ENCODE measurements around the gene IDS. TPM values are rescaled to one million over a fixed set of nuclear protein-coding genes. Genes with fewer than 3 reads are reported as not detected.
A peak's percentile ranks its signal among the peaks of the same experiment; 100 is the strongest.

The IDS gene
- total RNA-seq, 3 donors from 2014 or later (not counting 1 experiment from before 2014, with no cell fraction given) = 286 to 344 (median 317) TPM

DNA sequence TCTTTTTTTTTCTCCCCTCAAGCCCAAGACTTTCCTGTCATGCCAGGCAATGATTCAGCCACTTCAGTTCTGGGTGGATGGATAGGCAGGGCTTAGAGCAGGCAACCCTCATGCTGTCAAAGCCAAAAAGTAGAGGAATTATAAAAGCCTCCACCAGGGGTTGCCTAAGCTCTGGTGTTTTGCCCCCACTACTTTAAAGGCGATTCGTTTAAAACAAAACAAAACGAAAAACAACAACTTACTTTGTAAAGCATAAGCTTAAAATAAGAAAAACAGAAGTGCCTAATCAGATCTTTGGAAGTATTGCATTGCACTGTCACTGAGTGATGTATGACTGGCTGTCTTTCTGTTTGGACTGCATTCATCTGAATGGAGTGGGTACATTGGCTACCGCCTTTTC is 5.3 kb upstream of the IDS start:
- H3K27ac Mint-ChIP-seq = peak overlapping the region in 1 of 2 donors; percentile 8
- no peak for TF ChIP-seq CTCF (IDR thresholded peaks at IDR 0.05)
- H3K27me3 ChIP-seq (ENCODE audit: control insufficient read depth, insufficient read depth, low read length) = no peaks in the 10 kb centered on the region
- H3K27ac ChIP-seq (ENCODE audit: low read length) = no peak overlapping the region
- H3K36me3 ChIP-seq (ENCODE audit: control insufficient read depth, insufficient read depth, low read length) = no peaks in the 10 kb centered on the region
- H3K4me3 Mint-ChIP-seq = no peak overlapping the region
- ATAC-seq (no peak), DNase-seq (no peak)
- H3K4me1 Mint-ChIP-seq = peaks cover 34 to 37% of the 10 kb centered on the region in 2 donors
- WGBS (ENCODE audit: insufficient coverage) = no CpG with 5 or more reads among the region's 4 CpGs
- intact Hi-C loops (cut with micrococcal nuclease) = loop anchor here (5.0 to 10.0 kb wide), 2 partner anchors 122 to 1596 kb away; partner anchors contain the start of genes FMR1 and TMEM185A
- no peaks in the 10 kb centered on the region for H3K36me3 Mint-ChIP-seq
- H3K27me3 Mint-ChIP-seq (ENCODE audit: low read depth in 2 of 2) = peaks cover 0 to 10% of the 10 kb centered on the region in 2 donors
- peaks cover 42% of the 10 kb centered on the region for H3K4me1 ChIP-seq (ENCODE audit: control insufficient read depth, insufficient read depth, low read length)
- no peaks in the 10 kb centered on the region for H3K9me3 Mint-ChIP-seq
- no peaks in the 10 kb centered on the region for H3K9me3 ChIP-seq (ENCODE audit: control insufficient read depth, insufficient read depth, low read length)
- H3K4me3 ChIP-seq (ENCODE audit: low read length) = no peak overlapping the region

- Mint-ChIP-seq H3K4me1 (peaks cover 22 to 34% of the 10 kb centered on the region in 2 donors), H3K9me3 (no peaks in the 10 kb centered on the region), H3K27ac (no peak overlapping the region), H3K27me3 (ENCODE audit: low read depth in 2 of 2) (peaks cover 0 to 10% of the 10 kb centered on the region in 2 donors), H3K36me3 (no peaks in the 10 kb centered on the region), H3K4me3 (no peak overlapping the region)
- H3K36me3 ChIP-seq (ENCODE audit: control insufficient read depth, insufficient read depth, low read length) = no peaks in the 10 kb centered on the region
- no peak overlapping the region for H3K27ac ChIP-seq (ENCODE audit: low read length)
- no peak for TF ChIP-seq CTCF (IDR thresholded peaks at IDR 0.05)
- H3K9me3 ChIP-seq (ENCODE audit: control insufficient read depth, insufficient read depth, low read length) = no peaks in the 10 kb centered on the region
- no CpG with 5 or more reads among the region's 1 CpG for WGBS (ENCODE audit: insufficient coverage)
- intact Hi-C loops (cut with micrococcal nuclease) = loop anchor here (10.0 kb wide), 3 partner anchors 316 to 1186 kb away; partner anchors contain the start of genes EOLA2 and MTMR1
- no peak overlapping the region for H3K4me3 ChIP-seq (ENCODE audit: low read length)
- H3K4me1 ChIP-seq (ENCODE audit: control insufficient read depth, insufficient read depth, low read length) = peaks cover 36% of the 10 kb centered on the region
- H3K27me3 ChIP-seq (ENCODE audit: control insufficient read depth, insufficient read depth, low read length) = no peaks in the 10 kb centered on the region
- no peak for DNase-seq
- ATAC-seq = no peak
Measured at GRCh38 chrX:149508467-149508866, 3.4 kb upstream of the IDS start.

DNA sequence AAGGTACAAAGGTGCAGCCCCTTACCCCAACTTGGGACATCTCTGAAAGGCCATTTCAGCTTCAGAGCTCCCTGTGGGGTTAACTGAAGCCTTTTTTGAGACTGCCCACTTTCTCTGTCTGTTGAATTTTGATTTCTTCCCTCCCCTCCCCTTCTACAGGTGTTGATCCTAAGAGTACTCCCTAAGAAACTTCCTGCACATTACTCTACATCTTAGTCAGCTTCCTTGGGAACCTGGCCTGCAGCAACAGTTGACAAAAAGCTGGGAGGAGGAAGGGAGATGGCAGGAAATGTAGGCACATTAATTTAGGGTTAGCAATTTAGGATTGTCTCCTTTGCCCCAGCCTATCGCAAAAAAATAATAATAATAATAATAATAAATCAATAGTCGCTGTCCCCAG is 1.2 kb upstream of the IDS start:
- no peak for ATAC-seq
- Mint-ChIP-seq H3K36me3 (no peaks in the 10 kb centered on the region), H3K4me1 (peaks cover 30 to 42% of the 10 kb centered on the region in 2 donors), H3K27me3 (ENCODE audit: low read depth in 2 of 2) (peaks cover 0 to 10% of the 10 kb centered on the region in 2 donors), H3K27ac (peak overlapping the region in 1 of 2 donors; percentile 92), H3K4me3 (no peak overlapping the region), H3K9me3 (no peaks in the 10 kb centered on the region)
- DNase-seq = no peak
- peaks cover 12% of the 10 kb centered on the region for H3K36me3 ChIP-seq (ENCODE audit: control insufficient read depth, insufficient read depth, low read length)
- H3K4me3 ChIP-seq (ENCODE audit: low read length) = no peak overlapping the region
- intact Hi-C loops (cut with micrococcal nuclease) = loop anchor here (10.0 kb wide), 3 partner anchors 318 to 1188 kb away; partner anchors contain the start of genes EOLA2 and MTMR1
- no peak for TF ChIP-seq CTCF (IDR thresholded peaks at IDR 0.05)
- WGBS (ENCODE audit: insufficient coverage) = no CpG with 5 or more reads among the region's 2 CpGs
- H3K27me3 ChIP-seq (ENCODE audit: control insufficient read depth, insufficient read depth, low read length) = no peaks in the 10 kb centered on the region
- H3K27ac ChIP-seq (ENCODE audit: low read length) = peak overlapping the region; percentile 91
- H3K9me3 ChIP-seq (ENCODE audit: control insufficient read depth, insufficient read depth, low read length) = no peaks in the 10 kb centered on the region
- H3K4me1 ChIP-seq (ENCODE audit: control insufficient read depth, insufficient read depth, low read length) = peaks cover 39% of the 10 kb centered on the region

DNA sequence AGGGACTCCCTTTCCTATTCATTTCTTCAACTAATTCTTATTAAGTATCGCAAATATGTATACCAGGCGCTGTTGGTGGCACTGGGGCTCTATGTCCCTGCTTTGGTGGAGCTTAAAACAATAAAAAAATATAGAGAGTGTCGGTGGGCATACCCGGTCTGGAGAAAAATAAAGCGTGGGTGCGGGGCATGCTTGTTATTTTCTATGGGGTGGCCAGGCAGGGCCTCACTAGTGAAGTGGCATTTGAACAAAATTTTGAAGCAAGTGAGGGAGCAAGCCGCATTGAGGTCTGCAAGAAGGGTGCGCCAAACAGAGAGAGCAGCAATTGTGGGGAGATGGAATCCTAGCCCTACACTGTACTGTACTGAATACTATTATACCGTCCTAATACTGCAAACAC is 565 bp upstream of the IDS start:
- Histone ChIP-seq H3K27me3 (ENCODE audit: control insufficient read depth, insufficient read depth, low read length) (no peaks in the 10 kb centered on the region), H3K9me3 (ENCODE audit: control insufficient read depth, insufficient read depth, low read length) (no peaks in the 10 kb centered on the region), H3K4me3 (ENCODE audit: low read length) (peak overlapping the region; percentile 10), H3K36me3 (ENCODE audit: control insufficient read depth, insufficient read depth, low read length) (peaks cover 19% of the 10 kb centered on the region), H3K4me1 (ENCODE audit: control insufficient read depth, insufficient read depth, low read length) (peaks cover 42% of the 10 kb centered on the region), H3K27ac (ENCODE audit: low read length) (peak overlapping the region; percentile 91)
- peaks cover 0 to 10% of the 10 kb centered on the region in 2 donors for H3K27me3 Mint-ChIP-seq (ENCODE audit: low read depth in 2 of 2)
- 92% methylated on average over 8 of the region's 9 CpGs for WGBS (ENCODE audit: insufficient coverage)
- H3K27ac Mint-ChIP-seq = peak overlapping the region; percentile 92 to 99
- DNase-seq (no peak), ATAC-seq (no peak)
- no peak for TF ChIP-seq CTCF (IDR thresholded peaks at IDR 0.05)
- H3K4me3 Mint-ChIP-seq = peak overlapping the region; percentile 85
- no peaks in the 10 kb centered on the region for H3K36me3 Mint-ChIP-seq
- no peaks in the 10 kb centered on the region for H3K9me3 Mint-ChIP-seq
- intact Hi-C loops (cut with micrococcal nuclease) = loop anchor here (1.0 to 10.0 kb wide), 5 partner anchors 8 to 1189 kb away; partner anchors contain the start of genes EOLA2 and MTMR1
- peaks cover 37 to 43% of the 10 kb centered on the region in 2 donors for H3K4me1 Mint-ChIP-seq
